ENCODE data around the gene SPINK2.

GRCh38 chr4:56828784-56829535 is 7.5 kb upstream of the SPINK2 start:
- TF ChIP-seq, protein P1, sequence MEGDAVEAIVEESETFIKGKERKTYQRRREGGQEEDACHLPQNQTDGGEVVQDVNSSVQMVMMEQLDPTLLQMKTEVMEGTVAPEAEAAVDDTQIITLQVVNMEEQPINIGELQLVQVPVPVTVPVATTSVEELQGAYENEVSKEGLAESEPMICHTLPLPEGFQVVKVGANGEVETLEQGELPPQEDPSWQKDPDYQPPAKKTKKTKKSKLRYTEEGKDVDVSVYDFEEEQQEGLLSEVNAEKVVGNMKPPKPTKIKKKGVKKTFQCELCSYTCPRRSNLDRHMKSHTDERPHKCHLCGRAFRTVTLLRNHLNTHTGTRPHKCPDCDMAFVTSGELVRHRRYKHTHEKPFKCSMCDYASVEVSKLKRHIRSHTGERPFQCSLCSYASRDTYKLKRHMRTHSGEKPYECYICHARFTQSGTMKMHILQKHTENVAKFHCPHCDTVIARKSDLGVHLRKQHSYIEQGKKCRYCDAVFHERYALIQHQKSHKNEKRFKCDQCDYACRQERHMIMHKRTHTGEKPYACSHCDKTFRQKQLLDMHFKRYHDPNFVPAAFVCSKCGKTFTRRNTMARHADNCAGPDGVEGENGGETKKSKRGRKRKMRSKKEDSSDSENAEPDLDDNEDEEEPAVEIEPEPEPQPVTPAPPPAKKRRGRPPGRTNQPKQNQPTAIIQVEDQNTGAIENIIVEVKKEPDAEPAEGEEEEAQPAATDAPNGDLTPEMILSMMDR (IDR thresholded peaks at IDR 0.05), result no peak
- TF ChIP-seq POLR2A (IDR thresholded peaks at IDR 0.05), result no peak

Measured in body of pancreas (tissue), 4 donors.